ENCODE results near the gene PROX1. TPM values are rescaled to one million over a fixed set of nuclear protein-coding genes. Genes with fewer than 3 reads are reported as not detected.

PROX1 gene, protein sequence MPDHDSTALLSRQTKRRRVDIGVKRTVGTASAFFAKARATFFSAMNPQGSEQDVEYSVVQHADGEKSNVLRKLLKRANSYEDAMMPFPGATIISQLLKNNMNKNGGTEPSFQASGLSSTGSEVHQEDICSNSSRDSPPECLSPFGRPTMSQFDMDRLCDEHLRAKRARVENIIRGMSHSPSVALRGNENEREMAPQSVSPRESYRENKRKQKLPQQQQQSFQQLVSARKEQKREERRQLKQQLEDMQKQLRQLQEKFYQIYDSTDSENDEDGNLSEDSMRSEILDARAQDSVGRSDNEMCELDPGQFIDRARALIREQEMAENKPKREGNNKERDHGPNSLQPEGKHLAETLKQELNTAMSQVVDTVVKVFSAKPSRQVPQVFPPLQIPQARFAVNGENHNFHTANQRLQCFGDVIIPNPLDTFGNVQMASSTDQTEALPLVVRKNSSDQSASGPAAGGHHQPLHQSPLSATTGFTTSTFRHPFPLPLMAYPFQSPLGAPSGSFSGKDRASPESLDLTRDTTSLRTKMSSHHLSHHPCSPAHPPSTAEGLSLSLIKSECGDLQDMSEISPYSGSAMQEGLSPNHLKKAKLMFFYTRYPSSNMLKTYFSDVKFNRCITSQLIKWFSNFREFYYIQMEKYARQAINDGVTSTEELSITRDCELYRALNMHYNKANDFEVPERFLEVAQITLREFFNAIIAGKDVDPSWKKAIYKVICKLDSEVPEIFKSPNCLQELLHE
- not detected for total RNA-seq

GRCh38 chr1:213987927-213988506 is at the start of gene PROX1:
TSS of gene PROX1 (plus strand) at chr1:213987973. CDS start at chr1:213996536, 8,563 bp downstream.
- CTCF ChIA-PET: no interaction called here
- Mint-ChIP-seq H3K4me3 (peak within 1 kb of the TSS; percentile 79), H3K27me3 (ENCODE audit: low read depth) (peaks cover 85% of the 10 kb centered on the region), H3K36me3 (ENCODE audit: low read depth) (peaks cover 11% of the 10 kb centered on the region), H3K27ac (peak within 1 kb of the TSS; percentile 70), H3K9me3 (ENCODE audit: insufficient read depth) (no peaks in the 10 kb centered on the region), H3K4me1 (ENCODE audit: low read depth) (peaks cover 23% of the 10 kb centered on the region)
- DNase-seq: peak; percentile 59
- POLR2A ChIA-PET: no interaction called here
- peak; percentile 73 for ATAC-seq

GRCh38 chr1:213938776-213939175 is 49.0 kb upstream of the PROX1 start:
- Mint-ChIP-seq H3K36me3 (ENCODE audit: low read depth) (no peaks in the 10 kb centered on the region), H3K9me3 (ENCODE audit: insufficient read depth) (no peaks in the 10 kb centered on the region), H3K4me1 (ENCODE audit: low read depth) (no peaks in the 10 kb centered on the region), H3K27ac (no peak overlapping the region), H3K27me3 (ENCODE audit: low read depth) (no peaks in the 10 kb centered on the region), H3K4me3 (no peak overlapping the region)
- ATAC-seq: no peak
- ChIA-PET CTCF (no interaction called here), POLR2A (no interaction called here)
- no peak for DNase-seq

GRCh38 chr1:213939888-213940287 is 47.9 kb upstream of the PROX1 start:
- H3K36me3 Mint-ChIP-seq (ENCODE audit: low read depth): no peaks in the 10 kb centered on the region
- no peaks in the 10 kb centered on the region for H3K4me1 Mint-ChIP-seq (ENCODE audit: low read depth)
- no peak for ATAC-seq
- DNase-seq: no peak
- no peaks in the 10 kb centered on the region for H3K9me3 Mint-ChIP-seq (ENCODE audit: insufficient read depth)
- ChIA-PET POLR2A (no interaction called here), CTCF (no interaction called here)
- no peak overlapping the region for H3K27ac Mint-ChIP-seq
- H3K4me3 Mint-ChIP-seq: no peak overlapping the region
- H3K27me3 Mint-ChIP-seq (ENCODE audit: low read depth): no peaks in the 10 kb centered on the region

- ChIA-PET CTCF (no interaction called here), POLR2A (no interaction called here)
- DNase-seq (no peak), ATAC-seq (no peak)
- Mint-ChIP-seq H3K27me3 (ENCODE audit: low read depth) (no peaks in the 10 kb centered on the region), H3K4me3 (no peak overlapping the region), H3K36me3 (ENCODE audit: low read depth) (no peaks in the 10 kb centered on the region), H3K27ac (no peak overlapping the region), H3K4me1 (ENCODE audit: low read depth) (no peaks in the 10 kb centered on the region), H3K9me3 (ENCODE audit: insufficient read depth) (no peaks in the 10 kb centered on the region)
These were observed 46.8 kb upstream of the PROX1 start for GRCh38 chr1:213940947-213941346.

DNA sequence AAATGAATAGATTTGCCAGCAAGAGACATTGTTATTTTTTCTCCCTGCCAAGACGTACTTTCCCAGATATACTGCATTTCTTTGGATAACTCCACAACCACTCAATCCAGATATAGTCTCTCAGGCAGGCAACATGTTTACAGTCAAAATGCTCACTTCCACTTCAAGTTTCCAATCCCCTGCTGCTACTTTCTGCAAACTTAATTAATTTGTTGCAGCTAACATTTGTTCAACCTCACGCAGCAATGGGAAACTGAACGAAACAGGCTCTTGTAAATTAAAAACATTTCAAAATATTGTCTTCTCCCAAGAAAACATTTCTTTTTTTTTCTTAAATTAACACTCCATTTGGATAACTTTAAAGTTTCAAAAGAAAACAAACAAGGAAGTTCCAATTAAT is 45.7 kb upstream of the PROX1 start:
- Mint-ChIP-seq H3K9me3 (ENCODE audit: insufficient read depth) (no peaks in the 10 kb centered on the region), H3K27me3 (ENCODE audit: low read depth) (no peaks in the 10 kb centered on the region), H3K4me1 (ENCODE audit: low read depth) (no peaks in the 10 kb centered on the region), H3K36me3 (ENCODE audit: low read depth) (no peaks in the 10 kb centered on the region), H3K4me3 (no peak overlapping the region), H3K27ac (no peak overlapping the region)
- CTCF ChIA-PET: no interaction called here
- DNase-seq (no peak), ATAC-seq (no peak)
- POLR2A ChIA-PET: interaction anchor here (0.7 kb wide), 1 partner anchor 93 kb away, joined by 3 read pairs; no protein-coding TSS in a partner anchor

DNA sequence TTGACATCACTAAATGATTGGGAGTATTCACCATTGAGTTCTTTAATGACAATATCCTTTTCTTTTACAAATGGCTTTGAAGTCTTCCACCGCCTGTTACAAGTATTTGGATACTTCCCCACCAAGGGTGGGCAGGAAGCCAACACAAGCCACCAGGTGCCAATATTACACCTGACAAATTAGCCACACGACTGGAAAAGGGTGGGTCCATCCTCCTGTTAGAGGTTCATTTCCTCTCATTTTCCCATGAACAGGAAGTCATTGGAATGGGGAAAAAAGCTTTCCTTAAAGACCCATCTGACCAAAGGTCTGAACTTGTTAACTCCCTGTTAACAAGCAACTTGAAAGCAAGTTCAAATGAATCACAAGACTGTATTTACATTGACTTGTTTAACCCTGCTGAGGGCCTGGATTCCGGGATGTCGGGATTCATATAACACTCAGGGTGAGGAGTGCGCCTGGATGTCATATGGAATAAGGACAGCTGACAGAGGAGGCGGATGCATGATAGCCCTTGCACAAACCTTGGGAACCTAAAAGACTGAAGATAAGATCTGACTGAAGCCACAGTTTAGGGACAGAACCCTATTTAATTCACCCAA is 40.5 kb upstream of the PROX1 start:
- H3K36me3 Mint-ChIP-seq (ENCODE audit: low read depth): no peaks in the 10 kb centered on the region
- CTCF ChIA-PET: no interaction called here
- POLR2A ChIA-PET: no interaction called here
- H3K9me3 Mint-ChIP-seq (ENCODE audit: insufficient read depth): no peaks in the 10 kb centered on the region
- no peaks in the 10 kb centered on the region for H3K4me1 Mint-ChIP-seq (ENCODE audit: low read depth)
- H3K4me3 Mint-ChIP-seq: no peak overlapping the region
- H3K27me3 Mint-ChIP-seq (ENCODE audit: low read depth): no peaks in the 10 kb centered on the region
- H3K27ac Mint-ChIP-seq: no peak overlapping the region
- DNase-seq (no peak), ATAC-seq (no peak)

DNA sequence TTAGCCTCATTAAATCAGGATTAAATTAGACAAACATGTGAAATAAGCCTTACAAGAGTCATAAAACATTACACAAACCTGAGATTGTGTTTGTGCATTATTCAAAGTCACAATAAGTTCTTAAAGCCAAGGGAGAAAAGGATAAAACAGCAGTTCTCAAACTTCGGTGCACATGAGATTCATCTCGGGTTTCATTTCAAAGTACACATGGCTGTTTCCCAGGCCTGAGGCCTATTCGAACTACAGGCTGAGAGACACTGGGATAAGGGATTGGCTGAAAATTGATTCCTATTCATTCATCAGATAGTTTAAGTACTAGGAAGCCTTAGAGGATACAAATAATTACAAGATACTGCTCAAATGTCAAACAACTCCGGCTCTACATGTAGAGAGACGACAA is 35.9 kb upstream of the PROX1 start:
- CTCF ChIA-PET: no interaction called here

GRCh38 chr1:213953806-213954205 is 34.0 kb upstream of the PROX1 start:
- Mint-ChIP-seq H3K27me3 (ENCODE audit: low read depth) (no peaks in the 10 kb centered on the region), H3K36me3 (ENCODE audit: low read depth) (no peaks in the 10 kb centered on the region), H3K27ac (no peak overlapping the region), H3K4me3 (no peak overlapping the region), H3K9me3 (ENCODE audit: insufficient read depth) (no peaks in the 10 kb centered on the region), H3K4me1 (ENCODE audit: low read depth) (no peaks in the 10 kb centered on the region)
- no peak for ATAC-seq
- DNase-seq: no peak
- POLR2A ChIA-PET: no interaction called here
- CTCF ChIA-PET: no interaction called here

More for the DNA sequence above, 35.9 kb upstream of the PROX1 start:
- no peak for ATAC-seq
- Mint-ChIP-seq H3K9me3 (ENCODE audit: insufficient read depth) (no peaks in the 10 kb centered on the region), H3K36me3 (ENCODE audit: low read depth) (no peaks in the 10 kb centered on the region), H3K4me3 (no peak overlapping the region), H3K27me3 (ENCODE audit: low read depth) (no peaks in the 10 kb centered on the region), H3K4me1 (ENCODE audit: low read depth) (no peaks in the 10 kb centered on the region), H3K27ac (no peak overlapping the region)
- DNase-seq: no peak
- POLR2A ChIA-PET: no interaction called here

DNA sequence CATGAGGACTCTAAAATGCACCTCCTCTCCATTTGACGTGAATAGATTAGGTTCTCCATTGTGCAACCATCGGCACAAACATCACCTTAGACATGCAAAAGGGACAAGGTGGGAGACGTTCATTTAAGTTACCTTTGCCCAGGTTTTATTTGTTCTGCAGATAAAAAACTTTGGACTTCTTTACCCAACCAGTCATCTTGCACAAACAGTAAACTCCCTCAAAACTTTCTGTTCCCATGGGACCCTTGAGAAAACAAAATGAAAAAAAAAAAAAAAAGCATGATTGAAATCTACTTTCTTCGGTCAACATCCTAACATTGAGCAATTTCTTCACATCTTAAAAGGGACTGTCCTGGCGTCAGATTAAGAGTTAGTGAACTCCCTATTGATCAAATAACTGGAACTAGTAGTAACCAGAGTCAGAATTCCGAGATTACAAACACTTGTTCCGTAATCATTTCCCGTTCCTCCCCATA is 31.4 kb upstream of the PROX1 start:
- no peaks in the 10 kb centered on the region for H3K36me3 Mint-ChIP-seq (ENCODE audit: low read depth)
- no peak overlapping the region for H3K27ac Mint-ChIP-seq
- no peaks in the 10 kb centered on the region for H3K4me1 Mint-ChIP-seq (ENCODE audit: low read depth)
- POLR2A ChIA-PET: no interaction called here
- CTCF ChIA-PET: no interaction called here
- DNase-seq (no peak), ATAC-seq (no peak)
- no peaks in the 10 kb centered on the region for H3K9me3 Mint-ChIP-seq (ENCODE audit: insufficient read depth)
- no peak overlapping the region for H3K4me3 Mint-ChIP-seq
- no peaks in the 10 kb centered on the region for H3K27me3 Mint-ChIP-seq (ENCODE audit: low read depth)

DNA sequence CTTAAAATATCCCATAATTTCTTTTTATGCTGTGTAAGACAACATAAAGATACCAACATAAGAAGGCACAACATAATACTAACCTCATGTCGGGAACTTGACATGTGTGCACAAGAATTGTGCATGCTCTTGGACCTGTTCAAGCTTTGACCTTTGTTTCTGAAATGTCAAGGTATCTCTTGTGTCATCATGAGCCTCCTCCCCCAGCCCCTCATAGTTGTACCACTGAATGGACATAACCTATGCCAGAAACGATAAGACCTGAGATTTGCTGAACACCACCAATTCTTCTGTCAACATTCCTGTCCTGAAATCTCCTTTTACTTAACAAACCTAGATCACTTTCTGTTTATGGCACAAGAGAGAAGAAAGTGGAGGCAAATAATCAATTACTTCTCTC is 29.4 kb upstream of the PROX1 start:
- ChIA-PET CTCF (no interaction called here), POLR2A (no interaction called here)
- DNase-seq: no peak
- H3K9me3 Mint-ChIP-seq (ENCODE audit: insufficient read depth): no peaks in the 10 kb centered on the region
- H3K27me3 Mint-ChIP-seq (ENCODE audit: low read depth): no peaks in the 10 kb centered on the region
- H3K27ac Mint-ChIP-seq: no peak overlapping the region
- no peak overlapping the region for H3K4me3 Mint-ChIP-seq
- H3K36me3 Mint-ChIP-seq (ENCODE audit: low read depth): no peaks in the 10 kb centered on the region
- no peaks in the 10 kb centered on the region for H3K4me1 Mint-ChIP-seq (ENCODE audit: low read depth)
- ATAC-seq: no peak

DNA sequence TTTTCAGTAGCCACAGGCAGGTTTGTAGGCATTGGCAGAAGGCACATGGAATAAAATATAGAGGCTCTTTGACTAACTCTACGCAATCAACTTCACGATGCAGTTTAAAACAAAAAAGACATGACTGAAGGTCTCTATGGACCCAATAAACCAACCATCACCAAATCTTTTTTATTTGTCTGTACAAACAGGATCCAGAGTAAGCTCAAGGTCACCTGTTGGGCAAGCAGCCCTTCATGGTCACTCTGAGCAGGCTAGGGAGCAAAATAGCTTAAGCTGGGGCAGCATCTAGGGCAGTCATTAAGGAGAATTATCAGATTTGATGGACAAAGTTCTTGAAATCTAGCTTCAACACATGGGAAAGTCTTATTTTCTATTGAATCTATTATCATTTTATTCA is 26.8 kb upstream of the PROX1 start:
- H3K36me3 Mint-ChIP-seq (ENCODE audit: low read depth): no peaks in the 10 kb centered on the region
- ChIA-PET POLR2A (no interaction called here), CTCF (no interaction called here)
- no peak for ATAC-seq
- no peak overlapping the region for H3K27ac Mint-ChIP-seq
- DNase-seq: no peak
- H3K9me3 Mint-ChIP-seq (ENCODE audit: insufficient read depth): no peaks in the 10 kb centered on the region
- peaks cover 2% of the 10 kb centered on the region for H3K27me3 Mint-ChIP-seq (ENCODE audit: low read depth)
- H3K4me3 Mint-ChIP-seq: no peak overlapping the region
- no peaks in the 10 kb centered on the region for H3K4me1 Mint-ChIP-seq (ENCODE audit: low read depth)

DNA sequence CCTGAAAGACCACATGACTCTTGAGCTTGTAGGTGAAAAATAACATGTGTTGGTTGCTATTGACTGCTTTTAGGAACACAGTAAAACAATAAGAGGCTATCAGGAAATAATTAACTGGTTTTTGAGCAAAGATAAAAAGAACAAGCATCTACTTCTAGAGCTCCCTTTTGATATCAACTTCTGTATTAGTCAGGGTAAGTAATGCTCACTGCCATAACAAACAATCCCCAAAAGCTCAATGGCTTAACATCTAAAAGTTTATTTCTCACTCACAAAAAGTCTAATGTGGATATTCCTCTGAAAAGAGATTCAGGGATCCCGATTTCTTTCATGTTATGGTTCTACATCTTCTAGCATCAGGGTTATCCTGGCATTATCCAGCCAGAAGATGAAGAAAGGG is 25.3 kb upstream of the PROX1 start:
- Mint-ChIP-seq H3K9me3 (ENCODE audit: insufficient read depth) (no peaks in the 10 kb centered on the region), H3K4me3 (no peak overlapping the region), H3K36me3 (ENCODE audit: low read depth) (no peaks in the 10 kb centered on the region), H3K27me3 (ENCODE audit: low read depth) (peaks cover 7% of the 10 kb centered on the region), H3K27ac (no peak overlapping the region), H3K4me1 (ENCODE audit: low read depth) (no peaks in the 10 kb centered on the region)
- ATAC-seq (no peak), DNase-seq (no peak)
- ChIA-PET CTCF (no interaction called here), POLR2A (no interaction called here)
